ENCODE results near the gene SORBS2.

Gene SORBS2

DNA sequence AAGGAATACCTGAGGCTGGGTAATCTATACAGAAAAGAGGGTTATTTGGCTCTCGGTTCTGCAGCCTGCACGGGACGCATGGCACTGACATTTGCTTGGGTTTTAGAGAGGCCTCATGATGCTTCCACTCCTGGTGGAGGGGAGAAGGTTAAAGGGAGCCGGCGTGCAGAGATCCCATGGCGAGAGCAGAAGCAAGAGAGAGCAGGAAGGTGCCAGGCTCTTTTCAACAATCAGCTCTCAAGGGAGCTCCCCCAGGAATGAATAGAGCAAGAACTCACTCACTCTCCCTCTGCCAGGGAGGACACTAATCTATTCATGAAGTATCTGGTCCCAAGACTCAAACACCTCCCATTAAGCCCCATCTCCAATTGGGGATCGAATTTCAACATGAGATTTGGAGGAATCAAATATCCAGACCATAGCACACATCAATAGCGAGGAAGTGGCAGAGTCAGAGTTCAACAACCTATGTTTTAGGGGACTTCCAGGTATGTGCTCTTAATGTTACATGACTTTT is 109.8 kb downstream of the SORBS2 start:
- no peak overlapping the region for H3K4me3 ChIP-seq (ENCODE audit: low read depth in 1 of 2, low read length in 2 of 2)
- H3K27me3 ChIP-seq (ENCODE audit: low read depth, low read length), result no peaks in the 10 kb centered on the region
- H3K4me1 ChIP-seq (ENCODE audit: control insufficient read depth in 1 of 2, insufficient read depth in 2 of 2, low read length in 2 of 2), result no peaks in the 10 kb centered on the region
- peaks cover 0 to 7% of the 10 kb centered on the region in 2 donors for H3K9me3 ChIP-seq (ENCODE audit: control insufficient read depth in 1 of 2, low read length in 2 of 2)
- no peak overlapping the region for H3K27ac ChIP-seq (ENCODE audit: low read length)
- no peaks in the 10 kb centered on the region for H3K36me3 ChIP-seq (ENCODE audit: control insufficient read depth in 1 of 2, insufficient read depth in 2 of 2, low read length in 2 of 2)

GRCh38 chr4:185700630-185701029 is 111.4 kb downstream of the SORBS2 start:
- peak overlapping the region; percentile 43 for H3K27ac ChIP-seq (ENCODE audit: low read length)
- peaks cover 0 to 5% of the 10 kb centered on the region in 2 donors for H3K9me3 ChIP-seq (ENCODE audit: control insufficient read depth in 1 of 2, low read length in 2 of 2)
- no peaks in the 10 kb centered on the region for H3K4me1 ChIP-seq (ENCODE audit: control insufficient read depth in 1 of 2, insufficient read depth in 2 of 2, low read length in 2 of 2)
- H3K36me3 ChIP-seq (ENCODE audit: control insufficient read depth in 1 of 2, insufficient read depth in 2 of 2, low read length in 2 of 2), result no peaks in the 10 kb centered on the region
- H3K27me3 ChIP-seq (ENCODE audit: low read depth, low read length), result no peaks in the 10 kb centered on the region
- no peak overlapping the region for H3K4me3 ChIP-seq (ENCODE audit: low read depth in 1 of 2, low read length in 2 of 2)

- peaks cover 0 to 3% of the 10 kb centered on the region in 2 donors for H3K9me3 ChIP-seq (ENCODE audit: control insufficient read depth in 1 of 2, low read length in 2 of 2)
- no peaks in the 10 kb centered on the region for H3K27me3 ChIP-seq (ENCODE audit: low read depth, low read length)
- H3K4me3 ChIP-seq (ENCODE audit: low read depth in 1 of 2, low read length in 2 of 2), result no peak overlapping the region
- H3K4me1 ChIP-seq (ENCODE audit: control insufficient read depth in 1 of 2, insufficient read depth in 2 of 2, low read length in 2 of 2), result peaks cover 0 to 2% of the 10 kb centered on the region in 2 donors
- no peaks in the 10 kb centered on the region for H3K36me3 ChIP-seq (ENCODE audit: control insufficient read depth in 1 of 2, insufficient read depth in 2 of 2, low read length in 2 of 2)
- peak overlapping the region; percentile 43 for H3K27ac ChIP-seq (ENCODE audit: low read length)
Measured at GRCh38 chr4:185700048-185700447, 111.9 kb downstream of the SORBS2 start.

DNA sequence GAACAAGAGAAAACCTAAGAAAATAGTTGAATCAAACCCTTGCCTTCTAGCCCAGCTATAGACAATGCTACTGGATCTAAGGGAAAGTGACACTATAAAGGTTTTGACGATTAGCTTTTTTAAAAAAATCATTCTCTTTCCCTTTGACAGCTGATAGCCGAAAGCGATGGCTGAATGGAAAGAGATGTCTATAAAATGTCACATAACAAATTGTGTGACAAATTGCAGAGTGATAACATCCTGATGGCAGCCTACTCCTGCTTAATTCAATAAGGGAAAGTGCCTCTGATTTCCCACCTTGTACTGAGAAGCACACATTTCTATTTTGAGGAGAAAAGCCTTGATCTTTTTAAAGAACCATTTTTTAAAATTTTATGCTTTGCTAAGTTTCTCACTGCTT is 114.5 kb downstream of the SORBS2 start:
- Histone ChIP-seq H3K36me3 (ENCODE audit: control insufficient read depth in 1 of 2, insufficient read depth in 2 of 2, low read length in 2 of 2) (no peaks in the 10 kb centered on the region), H3K27me3 (ENCODE audit: low read depth, low read length) (no peaks in the 10 kb centered on the region), H3K9me3 (ENCODE audit: control insufficient read depth in 1 of 2, low read length in 2 of 2) (no peaks in the 10 kb centered on the region), H3K27ac (ENCODE audit: low read length) (no peak overlapping the region), H3K4me1 (ENCODE audit: control insufficient read depth in 1 of 2, insufficient read depth in 2 of 2, low read length in 2 of 2) (peaks cover 0 to 4% of the 10 kb centered on the region in 2 donors), H3K4me3 (ENCODE audit: low read depth in 1 of 2, low read length in 2 of 2) (no peak overlapping the region)

GRCh38 chr4:185695743-185696142 is 116.3 kb downstream of the SORBS2 start:
- Histone ChIP-seq H3K27me3 (ENCODE audit: low read depth, low read length) (no peaks in the 10 kb centered on the region), H3K4me1 (ENCODE audit: control insufficient read depth in 1 of 2, insufficient read depth in 2 of 2, low read length in 2 of 2) (peaks cover 0 to 4% of the 10 kb centered on the region in 2 donors), H3K27ac (ENCODE audit: low read length) (no peak overlapping the region), H3K4me3 (ENCODE audit: low read depth in 1 of 2, low read length in 2 of 2) (no peak overlapping the region), H3K36me3 (ENCODE audit: control insufficient read depth in 1 of 2, insufficient read depth in 2 of 2, low read length in 2 of 2) (no peaks in the 10 kb centered on the region), H3K9me3 (ENCODE audit: control insufficient read depth in 1 of 2, low read length in 2 of 2) (no peaks in the 10 kb centered on the region)

DNA sequence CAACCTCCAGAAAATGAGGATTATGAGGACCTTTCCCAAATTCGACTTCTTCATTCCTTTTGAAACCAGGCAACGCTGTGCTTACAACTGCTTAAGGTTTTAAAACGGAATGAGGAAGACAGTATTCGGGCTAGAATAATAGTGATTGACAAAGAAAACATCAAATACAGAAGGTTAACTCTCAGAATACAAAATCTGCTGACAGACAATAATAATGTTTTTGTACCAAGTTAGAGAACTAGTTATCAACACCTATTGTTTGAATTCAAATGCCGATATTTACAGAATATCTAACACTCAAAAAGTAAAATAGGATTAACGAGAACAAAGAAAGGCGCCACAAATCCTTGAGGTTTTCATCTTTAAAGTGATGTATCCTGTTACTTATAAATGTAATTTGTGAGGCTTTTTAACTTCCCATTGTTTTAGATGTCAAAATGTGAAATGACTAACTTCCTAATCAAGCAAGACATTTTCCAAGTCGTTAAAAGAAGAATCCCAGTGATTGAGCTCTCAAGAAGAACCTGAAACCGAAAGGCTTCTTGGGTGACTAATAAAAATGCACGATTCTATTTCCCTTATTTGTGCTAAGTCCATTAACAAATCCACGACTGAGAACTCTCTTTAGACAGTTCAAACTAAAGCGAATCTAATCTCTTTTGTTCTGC is 118.3 kb downstream of the SORBS2 start:
- H3K36me3 ChIP-seq (ENCODE audit: control insufficient read depth in 1 of 2, insufficient read depth in 2 of 2, low read length in 2 of 2), result no peaks in the 10 kb centered on the region
- no peak overlapping the region for H3K27ac ChIP-seq (ENCODE audit: low read length)
- H3K4me3 ChIP-seq (ENCODE audit: low read depth in 1 of 2, low read length in 2 of 2), result no peak overlapping the region

GRCh38 chr4:185689407-185689806 is 122.6 kb downstream of the SORBS2 start:
- H3K27ac ChIP-seq (ENCODE audit: low read length), result no peak overlapping the region
- H3K9me3 ChIP-seq (ENCODE audit: control insufficient read depth in 1 of 2, low read length in 2 of 2), result no peaks in the 10 kb centered on the region
- no peaks in the 10 kb centered on the region for H3K4me1 ChIP-seq (ENCODE audit: control insufficient read depth in 1 of 2, insufficient read depth in 2 of 2, low read length in 2 of 2)
- no peaks in the 10 kb centered on the region for H3K36me3 ChIP-seq (ENCODE audit: control insufficient read depth in 1 of 2, insufficient read depth in 2 of 2, low read length in 2 of 2)
- no peaks in the 10 kb centered on the region for H3K27me3 ChIP-seq (ENCODE audit: low read depth, low read length)
- no peak overlapping the region for H3K4me3 ChIP-seq (ENCODE audit: low read depth in 1 of 2, low read length in 2 of 2)

More for the DNA sequence above, 118.3 kb downstream of the SORBS2 start:
- no peaks in the 10 kb centered on the region for H3K9me3 ChIP-seq (ENCODE audit: control insufficient read depth in 1 of 2, low read length in 2 of 2)
- H3K4me1 ChIP-seq (ENCODE audit: control insufficient read depth in 1 of 2, insufficient read depth in 2 of 2, low read length in 2 of 2), result peaks cover 0 to 4% of the 10 kb centered on the region in 2 donors
- no peaks in the 10 kb centered on the region for H3K27me3 ChIP-seq (ENCODE audit: low read depth, low read length)

DNA sequence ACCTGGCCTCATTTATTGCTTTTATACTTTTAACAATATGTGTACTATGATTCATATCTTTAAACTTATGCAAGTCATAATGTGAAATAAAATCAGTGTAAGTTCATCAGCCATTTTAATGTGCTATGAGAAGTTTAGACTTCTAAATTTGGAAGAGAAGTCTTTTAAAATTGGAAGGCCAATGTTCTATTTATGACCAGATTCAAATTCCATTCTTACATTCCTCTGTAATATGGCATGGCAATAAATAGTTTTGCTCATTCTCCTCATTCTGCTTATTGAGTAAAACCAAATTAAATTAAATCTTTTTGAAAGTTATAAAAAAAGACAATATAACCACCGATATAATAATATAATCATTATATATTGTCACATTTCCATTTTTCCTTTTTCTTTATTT is 126.2 kb downstream of the SORBS2 start:
- no peaks in the 10 kb centered on the region for H3K27me3 ChIP-seq (ENCODE audit: low read depth, low read length)
- no peaks in the 10 kb centered on the region for H3K36me3 ChIP-seq (ENCODE audit: control insufficient read depth in 1 of 2, insufficient read depth in 2 of 2, low read length in 2 of 2)
- no peaks in the 10 kb centered on the region for H3K4me1 ChIP-seq (ENCODE audit: control insufficient read depth in 1 of 2, insufficient read depth in 2 of 2, low read length in 2 of 2)
- H3K27ac ChIP-seq (ENCODE audit: low read length), result no peak overlapping the region
- no peaks in the 10 kb centered on the region for H3K9me3 ChIP-seq (ENCODE audit: control insufficient read depth in 1 of 2, low read length in 2 of 2)
- H3K4me3 ChIP-seq (ENCODE audit: low read depth in 1 of 2, low read length in 2 of 2), result no peak overlapping the region

DNA sequence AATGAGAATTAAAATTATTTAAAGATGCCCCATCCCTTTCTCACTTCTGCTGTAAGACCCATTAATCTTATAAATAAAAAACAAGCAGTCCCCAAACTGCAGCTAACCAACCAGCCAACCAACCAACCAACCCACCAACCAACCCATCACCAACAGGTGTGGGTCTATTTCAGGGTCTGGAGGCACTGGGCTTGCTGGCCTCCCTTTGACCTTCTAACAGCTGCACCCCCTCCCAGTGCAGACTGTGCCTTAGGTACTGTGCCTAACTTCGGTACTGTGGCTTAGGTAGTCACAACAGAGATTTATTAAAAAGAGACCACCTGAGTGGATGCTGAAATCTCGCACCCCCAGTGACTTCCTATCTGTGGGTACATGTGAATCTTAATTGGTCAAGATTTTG is 128.1 kb downstream of the SORBS2 start:
- Histone ChIP-seq H3K36me3 (ENCODE audit: control insufficient read depth in 1 of 2, insufficient read depth in 2 of 2, low read length in 2 of 2) (no peaks in the 10 kb centered on the region), H3K4me3 (ENCODE audit: low read depth in 1 of 2, low read length in 2 of 2) (no peak overlapping the region), H3K27me3 (ENCODE audit: low read depth, low read length) (no peaks in the 10 kb centered on the region), H3K4me1 (ENCODE audit: control insufficient read depth in 1 of 2, insufficient read depth in 2 of 2, low read length in 2 of 2) (no peaks in the 10 kb centered on the region), H3K9me3 (ENCODE audit: control insufficient read depth in 1 of 2, low read length in 2 of 2) (no peaks in the 10 kb centered on the region), H3K27ac (ENCODE audit: low read length) (no peak overlapping the region)

- Histone ChIP-seq H3K9me3 (ENCODE audit: control insufficient read depth in 1 of 2, low read length in 2 of 2) (no peaks in the 10 kb centered on the region), H3K4me3 (ENCODE audit: low read depth in 1 of 2, low read length in 2 of 2) (no peak overlapping the region), H3K27ac (ENCODE audit: low read length) (no peak overlapping the region), H3K36me3 (ENCODE audit: control insufficient read depth in 1 of 2, insufficient read depth in 2 of 2, low read length in 2 of 2) (no peaks in the 10 kb centered on the region), H3K27me3 (ENCODE audit: low read depth, low read length) (no peaks in the 10 kb centered on the region), H3K4me1 (ENCODE audit: control insufficient read depth in 1 of 2, insufficient read depth in 2 of 2, low read length in 2 of 2) (no peaks in the 10 kb centered on the region)
Measured at GRCh38 chr4:185683222-185683621, 128.8 kb downstream of the SORBS2 start.

DNA sequence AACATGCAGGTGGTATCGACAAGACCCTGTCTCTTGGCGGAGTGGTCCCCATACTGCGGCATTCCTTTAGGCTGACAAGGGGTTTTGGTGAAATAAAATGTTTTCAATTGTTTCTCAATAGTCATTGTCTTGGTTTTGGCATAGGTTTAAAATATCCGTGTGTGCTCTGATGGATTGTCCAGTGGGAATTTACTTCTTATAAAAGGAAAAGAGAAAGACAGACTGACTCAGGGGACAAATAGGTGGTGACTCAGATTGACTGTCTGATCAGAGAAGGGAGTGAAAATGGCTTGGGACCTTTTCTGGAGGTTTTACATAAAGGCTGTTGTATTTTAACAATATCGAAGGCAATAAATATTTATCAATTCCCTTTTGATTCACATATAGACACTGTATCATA is 129.8 kb downstream of the SORBS2 start:
- Histone ChIP-seq H3K27me3 (ENCODE audit: low read depth, low read length) (no peaks in the 10 kb centered on the region), H3K9me3 (ENCODE audit: control insufficient read depth in 1 of 2, low read length in 2 of 2) (peaks cover 0 to 3% of the 10 kb centered on the region in 2 donors), H3K4me3 (ENCODE audit: low read depth in 1 of 2, low read length in 2 of 2) (no peak overlapping the region), H3K36me3 (ENCODE audit: control insufficient read depth in 1 of 2, insufficient read depth in 2 of 2, low read length in 2 of 2) (peaks cover 0 to under 1% of the 10 kb centered on the region in 2 donors), H3K27ac (ENCODE audit: low read length) (no peak overlapping the region), H3K4me1 (ENCODE audit: control insufficient read depth in 1 of 2, insufficient read depth in 2 of 2, low read length in 2 of 2) (no peaks in the 10 kb centered on the region)

GRCh38 chr4:185681604-185682003 is 130.4 kb downstream of the SORBS2 start:
- H3K4me1 ChIP-seq (ENCODE audit: control insufficient read depth in 1 of 2, insufficient read depth in 2 of 2, low read length in 2 of 2), result no peaks in the 10 kb centered on the region
- H3K27me3 ChIP-seq (ENCODE audit: low read depth, low read length), result no peaks in the 10 kb centered on the region
- H3K36me3 ChIP-seq (ENCODE audit: control insufficient read depth in 1 of 2, insufficient read depth in 2 of 2, low read length in 2 of 2), result peaks cover 0 to 5% of the 10 kb centered on the region in 2 donors
- H3K27ac ChIP-seq (ENCODE audit: low read length), result no peak overlapping the region
- peaks cover 0 to 4% of the 10 kb centered on the region in 2 donors for H3K9me3 ChIP-seq (ENCODE audit: control insufficient read depth in 1 of 2, low read length in 2 of 2)
- no peak overlapping the region for H3K4me3 ChIP-seq (ENCODE audit: low read depth in 1 of 2, low read length in 2 of 2)

All from muscle layer of duodenum (tissue), 2 donors.